Stomach (tissue), 9 donors: ENCODE data around the gene TRDN. TPM values are rescaled to one million over a fixed set of nuclear protein-coding genes. Genes with fewer than 3 reads are reported as not detected.

Experiments used
- DNase-seq, 2 donors: peaks; one replicate each; pipeline versions ENCODE4 v3.0.0 to v3.0.0-alpha.2; 2013 to 2019
- H3K27ac ChIP-seq, 5 donors: fragments of 200-600 bp in 4 of 5; sonication (generic) in 4 of 5; one replicate each; pipeline ENCODE4 v1.5.1; 2013 to 2019; ENCODE audit warnings: mild to moderate bottlenecking in 1 of 5, moderate library complexity in 1 of 5
- H3K27me3 ChIP-seq, 3 donors: fragments of 200-600 bp; sonication (generic); one replicate each; pipeline ENCODE4 v1.5.1; 2017 to 2019; ENCODE audit warnings: mixed run types in 1 of 3
- H3K36me3 ChIP-seq, 4 donors: fragments of 200-600 bp; sonication (generic); 1 replicate in 3 of 4; 2 replicates in 1 of 4; pipeline ENCODE4 v1.5.1; 2016 to 2019
- H3K4me1 ChIP-seq, 4 donors: fragments of 200-600 bp; sonication (generic); one replicate each; pipeline ENCODE4 v1.5.1; 2016 to 2019
- H3K4me3 ChIP-seq, 4 donors: fragments of 200-600 bp; sonication (generic) in 3 of 4; one replicate each; pipeline ENCODE4 v1.5.1; 2016 to 2019; ENCODE audit warnings: mild to moderate bottlenecking in 1 of 4
- H3K9me3 ChIP-seq, 4 donors: fragments of 200-600 bp; sonication (generic); one replicate each; pipeline ENCODE4 v1.5.1; 2016 to 2019
- EP300 ChIP-seq: sonication (generic); formaldehyde crosslinking; IDR thresholded peaks from one replicate; pipeline ENCODE4 v1.6.1; 2017; ENCODE audit warnings: antibody characterized with exemption
- POLR2A ChIP-seq, 4 donors: fragments of 450-650 bp; IDR thresholded peaks; one replicate each; pipeline ENCODE4 v1.6.1; 2016; ENCODE audit warnings: antibody characterized with exemption in 4 of 4, control low read depth in 2 of 4, mild to moderate bottlenecking in 1 of 4, moderate library complexity in 1 of 4
- POLR2AphosphoS5 ChIP-seq, 3 donors: sonication (generic); formaldehyde crosslinking; IDR thresholded peaks; one replicate each; pipeline ENCODE4 v1.6.1; 2016; ENCODE audit warnings: antibody characterized with exemption in 3 of 3
- WGBS, 5 donors: extraction: QIAGEN DNeasy Blood & Tissue Kit in 3 of 5; methylation state at CpG; one replicate each; pipeline versions ENCODE4 v1.1.5 to v1.1.7; 2013 to 2018; 5-methylcytosine and 5-hydroxymethylcytosine counted together
- intact Hi-C: fragments of 100-400 bp; cut with DNase I; formaldehyde crosslinking; loops from one replicate; pipeline ENCODE4 v1.15.1; 2023; ENCODE audit warnings: low total_unique reads
- polyA plus RNA-seq, 3 donors: library from polyadenylated mRNA; stranded (reverse); fragments of 200-250 nt; gene quantifications; one replicate each; pipeline ENCODE4 v1.2.3, GENCODE V29; 2013
- total RNA-seq, 5 donors: library from RNA; depleted of rRNA; stranded (reverse); fragments of >200 nt; gene quantifications; one replicate each; pipeline versions ENCODE4 v1.1.0 to v1.2.3, GENCODE V29; 2014 to 2016
- TF ChIP-seq, protein P1 (sequence below), 7 experiments: fragments of 450-650 bp in 4 of 7; fragments of 200-600 bp in 3 of 7; sonication (generic) in 3 of 7; IDR thresholded peaks; one replicate each; pipeline ENCODE4 v1.5.1; 2016 to 2019; ENCODE audit warnings: antibody characterized with exemption in 7 of 7, control low read depth in 2 of 7, mild to moderate bottlenecking in 1 of 7
- donor health status: healthy with polysubstance abuse.
- donor health status: Bipolar disorder and iron deficiency.
- donor health status: healthy.

TRDN gene
- total and polyA plus RNA-seq, 8 donors, result 0.18 to 2.4 TPM; not detected in 6

DNA sequence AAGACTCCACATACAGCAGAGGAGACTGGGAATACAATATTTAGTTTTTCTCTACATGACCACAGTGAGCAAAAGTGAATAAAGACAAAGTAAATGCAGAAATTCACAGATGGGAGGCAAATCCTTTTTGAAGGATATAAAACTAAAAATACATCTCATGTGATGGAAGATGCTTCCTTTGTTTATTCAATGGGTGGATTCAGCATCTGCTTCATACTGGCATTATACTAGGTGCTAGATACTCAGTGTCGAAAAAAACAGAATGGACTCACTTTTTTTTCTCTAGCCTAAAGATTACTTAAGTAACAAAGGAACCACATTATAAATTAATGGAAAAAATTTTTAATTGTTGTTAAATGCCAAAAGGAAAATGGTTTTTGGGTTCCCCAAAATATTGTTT is 216.2 kb downstream of the TRDN start:
- H3K4me3 ChIP-seq, result no peak overlapping the region
- no peak overlapping the region for H3K27ac ChIP-seq
- H3K4me1 ChIP-seq, result no peaks in the 10 kb centered on the region
- TF ChIP-seq POLR2AphosphoS5 (IDR thresholded peaks at IDR 0.05), result no peak
- no peak for TF ChIP-seq POLR2A (IDR thresholded peaks at IDR 0.05)
- no peak for TF ChIP-seq EP300
- TF ChIP-seq, protein P1, sequence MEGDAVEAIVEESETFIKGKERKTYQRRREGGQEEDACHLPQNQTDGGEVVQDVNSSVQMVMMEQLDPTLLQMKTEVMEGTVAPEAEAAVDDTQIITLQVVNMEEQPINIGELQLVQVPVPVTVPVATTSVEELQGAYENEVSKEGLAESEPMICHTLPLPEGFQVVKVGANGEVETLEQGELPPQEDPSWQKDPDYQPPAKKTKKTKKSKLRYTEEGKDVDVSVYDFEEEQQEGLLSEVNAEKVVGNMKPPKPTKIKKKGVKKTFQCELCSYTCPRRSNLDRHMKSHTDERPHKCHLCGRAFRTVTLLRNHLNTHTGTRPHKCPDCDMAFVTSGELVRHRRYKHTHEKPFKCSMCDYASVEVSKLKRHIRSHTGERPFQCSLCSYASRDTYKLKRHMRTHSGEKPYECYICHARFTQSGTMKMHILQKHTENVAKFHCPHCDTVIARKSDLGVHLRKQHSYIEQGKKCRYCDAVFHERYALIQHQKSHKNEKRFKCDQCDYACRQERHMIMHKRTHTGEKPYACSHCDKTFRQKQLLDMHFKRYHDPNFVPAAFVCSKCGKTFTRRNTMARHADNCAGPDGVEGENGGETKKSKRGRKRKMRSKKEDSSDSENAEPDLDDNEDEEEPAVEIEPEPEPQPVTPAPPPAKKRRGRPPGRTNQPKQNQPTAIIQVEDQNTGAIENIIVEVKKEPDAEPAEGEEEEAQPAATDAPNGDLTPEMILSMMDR (IDR thresholded peaks at IDR 0.05), result no peak
- H3K27me3 ChIP-seq, result no peaks in the 10 kb centered on the region
- no peak for DNase-seq
- intact Hi-C loops, result no loop called here
- H3K9me3 ChIP-seq, result no peaks in the 10 kb centered on the region
- 74 to 88% (median 78%) methylated on average over 1 of the region's 1 CpG for WGBS, 5 donors
- H3K36me3 ChIP-seq, result no peaks in the 10 kb centered on the region

DNA sequence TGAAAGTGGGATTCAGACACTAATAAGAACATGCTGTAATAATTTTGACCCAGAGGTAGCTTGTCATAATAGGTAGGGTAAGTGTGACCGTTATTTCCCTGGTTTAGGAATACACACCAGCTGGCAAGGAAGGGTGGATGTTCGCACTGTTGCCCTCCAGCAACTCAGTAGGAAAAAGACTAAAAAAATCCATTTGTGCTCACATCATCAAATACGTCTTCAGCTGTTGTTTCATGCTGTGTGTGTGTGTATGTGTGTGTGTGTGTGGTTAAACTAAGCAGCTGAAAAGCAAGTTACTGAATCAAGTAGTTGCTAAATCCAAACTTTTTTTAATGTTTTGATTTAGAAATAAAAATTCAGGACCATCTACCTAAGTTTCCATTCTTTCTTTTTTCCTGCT is 218.7 kb downstream of the TRDN start:
- Histone ChIP-seq H3K27me3 (no peaks in the 10 kb centered on the region), H3K27ac (no peak overlapping the region), H3K4me3 (no peak overlapping the region), H3K4me1 (no peaks in the 10 kb centered on the region), H3K9me3 (no peaks in the 10 kb centered on the region), H3K36me3 (no peaks in the 10 kb centered on the region)
- intact Hi-C loops, result loop anchor here (5.0 kb wide), 1 partner anchor 299 kb away; no protein-coding TSS in a partner anchor
- whole genome bisulfite sequencing, 5 donors, result 61 to 74% (median 67%) methylated on average over 3 of the region's 3 CpGs
- DNase-seq, result no peak
- TF ChIP-seq EP300 (no peak), POLR2A (IDR thresholded peaks at IDR 0.05) (no peak), POLR2AphosphoS5 (IDR thresholded peaks at IDR 0.05) (no peak)
- TF ChIP-seq, protein P1 (IDR thresholded peaks at IDR 0.05), result no peak

DNA sequence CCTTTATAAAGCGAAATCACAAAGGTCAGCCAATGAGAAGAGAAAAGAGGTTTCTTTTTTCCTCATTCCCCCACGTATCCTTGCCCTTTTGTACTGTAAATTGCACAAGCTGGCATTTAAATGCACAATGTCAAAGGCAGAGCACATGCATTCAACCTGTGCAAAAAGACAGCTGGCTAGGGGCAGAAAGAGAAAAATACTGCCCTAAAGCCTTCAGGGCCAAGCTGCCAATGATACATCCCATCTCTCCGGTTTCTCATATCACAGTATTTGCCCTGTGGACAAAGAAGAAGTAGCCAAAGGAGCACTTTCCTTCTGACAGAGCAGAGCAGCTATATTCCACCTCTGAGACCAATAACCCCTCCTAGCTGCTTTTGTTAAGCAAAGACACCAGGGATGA is 219.2 kb downstream of the TRDN start:
- Histone ChIP-seq H3K27me3 (no peaks in the 10 kb centered on the region), H3K27ac (no peak overlapping the region), H3K9me3 (no peaks in the 10 kb centered on the region), H3K36me3 (no peaks in the 10 kb centered on the region), H3K4me1 (no peaks in the 10 kb centered on the region), H3K4me3 (no peak overlapping the region)
- 59 to 79% (median 69%) methylated on average over 3 of the region's 3 CpGs for WGBS, 5 donors
- intact Hi-C loops, result loop anchor here (5.0 kb wide), 1 partner anchor 300 kb away; no protein-coding TSS in a partner anchor
- no peak for DNase-seq
- TF ChIP-seq EP300 (no peak), POLR2A (IDR thresholded peaks at IDR 0.05) (no peak), POLR2AphosphoS5 (IDR thresholded peaks at IDR 0.05) (no peak)
- TF ChIP-seq, protein P1 (IDR thresholded peaks at IDR 0.05), result no peak

DNA sequence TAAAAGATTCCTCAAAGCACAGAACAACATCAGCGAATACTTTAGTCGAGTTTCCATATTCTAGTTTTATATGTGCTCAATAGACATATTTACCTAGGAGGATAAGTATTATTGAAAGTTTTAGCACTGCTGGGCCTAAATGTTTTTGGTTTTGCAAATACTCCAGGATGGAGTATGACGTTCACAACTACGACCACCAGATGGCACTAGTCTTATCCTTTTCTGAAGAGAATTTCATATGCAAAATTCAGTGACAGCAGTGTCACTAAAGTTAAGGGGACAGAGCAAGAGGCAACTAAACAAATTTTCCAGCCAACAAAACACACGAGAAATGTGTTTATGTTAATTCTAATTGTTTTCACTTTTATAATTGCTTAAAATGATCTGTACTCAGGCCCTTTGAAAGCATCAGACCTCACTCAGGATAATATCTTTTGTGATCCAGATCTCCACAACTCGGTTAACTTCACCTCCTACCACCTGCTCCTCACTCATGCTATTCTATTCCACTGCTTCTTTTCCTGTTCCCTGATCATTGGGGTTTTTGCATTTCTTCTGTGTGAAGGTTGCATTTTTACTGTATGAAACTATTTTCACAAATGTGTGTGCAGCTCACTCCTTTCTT is 220.8 kb downstream of the TRDN start:
- TF ChIP-seq POLR2A (IDR thresholded peaks at IDR 0.05), result no peak
- TF ChIP-seq, protein P1 (IDR thresholded peaks at IDR 0.05), result peak in 5 of 7 experiments; percentile 29 to 62 (median 57)

More for the DNA sequence above, 220.8 kb downstream of the TRDN start:
- Histone ChIP-seq H3K4me3 (no peak overlapping the region), H3K4me1 (no peaks in the 10 kb centered on the region), H3K27ac (no peak overlapping the region), H3K9me3 (no peaks in the 10 kb centered on the region), H3K36me3 (no peaks in the 10 kb centered on the region), H3K27me3 (no peaks in the 10 kb centered on the region)
- peak; percentile 53 to 80 for DNase-seq
- 10 to 16% (median 12%) methylated on average over 6 of the region's 6 CpGs for WGBS, 5 donors
- intact Hi-C loops, result loop anchor here (5.0 kb wide), 1 partner anchor 301 kb away; no protein-coding TSS in a partner anchor
